A673 (cell line): ENCODE data around the gene WASF1. TPM values are rescaled to one million over a fixed set of nuclear protein-coding genes. Genes with fewer than 3 reads are reported as not detected.

ENCODE experiments used
- BruUV-seq: library from RNA; stranded (reverse); fragments of 400-500 nt; replicated peaks from 2 replicates; lab custom pipeline; 2021; lab: Mats Ljungman, UMichigan
- CTCF ChIA-PET: fragments of 300-600 bp; sonication (Branson Sonifier 250); formaldehyde crosslinking; loops from one replicate; lab custom pipeline; 2022; ENCODE audit warnings: antibody characterized with exemption; lab: Charles Lee
- POLR2A ChIA-PET: fragments of 300-600 bp; sonication (Branson Sonifier 250); formaldehyde crosslinking; loops from one replicate; lab custom pipeline; 2022; ENCODE audit warnings: antibody characterized with exemption; ENCODE audit not compliant: low non-redundant PET; lab: Charles Lee
- DNase-seq: peaks from one replicate; pipeline ENCODE4 v3.0.0-alpha.2; 2015; ENCODE audit warnings: low spot score
- H3K27ac ChIP-seq: fragments of 200-600 bp; sonication (generic); 2 replicates; pipeline ENCODE4 v1.5.1; 2016; ENCODE audit warnings: mixed run types, low read depth, mild to moderate bottlenecking, mixed read lengths, antibody characterized with exemption, low read length; ENCODE audit not compliant: poor library complexity, severe bottlenecking
- H3K27me3 ChIP-seq: fragments of 200-600 bp; sonication (generic); replicated peaks from 2 replicates; pipeline ENCODE4 v1.6.1; 2017; ENCODE audit warnings: mixed run types, low read depth, mild to moderate bottlenecking, mixed read lengths, antibody characterized with exemption, low read length; ENCODE audit not compliant: insufficient read depth, poor library complexity
- H3K36me3 ChIP-seq: fragments of 200-600 bp; sonication (generic); 2 replicates; pipeline ENCODE4 v1.6.1; 2016; ENCODE audit warnings: mixed run types, mild to moderate bottlenecking, mixed read lengths, antibody characterized with exemption, low read length; ENCODE audit not compliant: insufficient read depth, poor library complexity, severe bottlenecking
- H3K4me1 ChIP-seq: fragments of 200-600 bp; sonication (generic); 2 replicates; pipeline ENCODE4 v1.6.1; 2017; ENCODE audit warnings: mixed run types, mild to moderate bottlenecking, mixed read lengths, antibody characterized with exemption, low read length; ENCODE audit not compliant: insufficient read depth, poor library complexity, severe bottlenecking
- H3K4me3 ChIP-seq: fragments of 200-600 bp; sonication (generic); 2 replicates; pipeline ENCODE4 v1.5.1; 2016; ENCODE audit warnings: low read depth, mixed run types, mild to moderate bottlenecking, mixed read lengths, low read length; ENCODE audit not compliant: poor library complexity, severe bottlenecking
- H3K9me3 ChIP-seq: fragments of 200-600 bp; sonication (generic); 2 replicates; pipeline ENCODE4 v1.6.1; 2016; ENCODE audit warnings: mixed run types, low read depth, mild to moderate bottlenecking, mixed read lengths, antibody characterized with exemption, low read length; ENCODE audit not compliant: poor library complexity, severe bottlenecking
- EZH2 ChIP-seq: fragments of 200-600 bp; sonication (generic); IDR thresholded peaks from 2 replicates; pipeline ENCODE4 v1.6.1; 2017; ENCODE audit warnings: borderline replicate concordance, low read depth, mild to moderate bottlenecking, mixed read lengths, antibody characterized with exemption, low read length; ENCODE audit not compliant: poor library complexity, severe bottlenecking
- intact Hi-C: fragments of 100-400 bp; cut with micrococcal nuclease; formaldehyde crosslinking; loops from one replicate; pipeline ENCODE4 v1.10.0; 2022; ENCODE audit not compliant: unreplicated experiment
- total RNA-seq: library from RNA; stranded (reverse); gene quantifications from 2 replicates; pipeline ENCODE4 v1.2.3, GENCODE V29; 2021
- TF ChIP-seq, protein P1 (sequence below): fragments of 300-800, 200-600 bp; sonication (generic); conservative IDR thresholded peaks from 2 replicates; pipeline ENCODE4 v1.5.1; 2017; ENCODE audit warnings: low read depth, mild to moderate bottlenecking, antibody characterized with exemption, low read length, moderate library complexity, mixed read lengths

WASF1 gene
- total RNA-seq, 1 experiment from 2014 or later = 159 TPM

DNA sequence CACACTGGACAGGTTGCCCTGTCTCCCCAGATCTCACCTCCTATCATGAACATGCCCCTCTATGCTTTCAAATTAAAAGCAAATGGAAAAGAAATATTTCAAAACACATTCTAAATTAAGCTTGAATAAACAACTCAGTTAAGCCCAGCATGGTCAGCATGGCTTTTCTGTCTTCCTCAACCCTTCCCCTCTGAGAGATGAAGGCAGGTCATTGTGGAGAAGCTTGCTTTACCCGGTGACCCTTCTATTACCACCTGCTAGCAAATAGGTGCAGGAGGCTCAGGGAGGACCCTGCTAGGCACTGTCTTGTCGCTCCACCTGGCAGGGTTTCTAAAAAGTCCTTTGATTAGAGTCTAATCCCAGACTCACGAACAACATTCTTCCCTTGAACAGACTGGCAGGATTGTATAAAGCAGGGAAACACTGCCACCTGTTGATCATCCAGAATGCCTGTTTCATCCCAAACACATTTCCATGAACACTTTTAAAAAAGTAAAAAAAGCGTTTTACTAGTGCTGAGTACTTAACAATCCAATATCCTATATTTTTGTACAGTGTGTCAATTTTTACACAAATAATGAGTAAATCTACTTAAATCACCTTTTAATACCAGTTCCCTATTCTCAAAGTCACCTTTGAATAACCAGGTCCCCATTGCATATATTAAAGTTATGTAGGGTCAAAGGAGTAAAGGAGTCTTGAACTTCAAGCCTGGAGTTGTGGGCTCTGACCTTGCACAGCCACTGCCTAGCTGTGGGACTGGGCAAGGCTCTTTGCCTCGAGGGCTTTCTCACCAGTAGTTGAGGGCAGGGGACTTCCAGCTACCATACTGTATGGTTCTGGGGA lies 125.9 kb downstream of the WASF1 start:
- DNase-seq = peak; percentile 74
- TF ChIP-seq EZH2 = no peak
- TF ChIP-seq, protein P1, sequence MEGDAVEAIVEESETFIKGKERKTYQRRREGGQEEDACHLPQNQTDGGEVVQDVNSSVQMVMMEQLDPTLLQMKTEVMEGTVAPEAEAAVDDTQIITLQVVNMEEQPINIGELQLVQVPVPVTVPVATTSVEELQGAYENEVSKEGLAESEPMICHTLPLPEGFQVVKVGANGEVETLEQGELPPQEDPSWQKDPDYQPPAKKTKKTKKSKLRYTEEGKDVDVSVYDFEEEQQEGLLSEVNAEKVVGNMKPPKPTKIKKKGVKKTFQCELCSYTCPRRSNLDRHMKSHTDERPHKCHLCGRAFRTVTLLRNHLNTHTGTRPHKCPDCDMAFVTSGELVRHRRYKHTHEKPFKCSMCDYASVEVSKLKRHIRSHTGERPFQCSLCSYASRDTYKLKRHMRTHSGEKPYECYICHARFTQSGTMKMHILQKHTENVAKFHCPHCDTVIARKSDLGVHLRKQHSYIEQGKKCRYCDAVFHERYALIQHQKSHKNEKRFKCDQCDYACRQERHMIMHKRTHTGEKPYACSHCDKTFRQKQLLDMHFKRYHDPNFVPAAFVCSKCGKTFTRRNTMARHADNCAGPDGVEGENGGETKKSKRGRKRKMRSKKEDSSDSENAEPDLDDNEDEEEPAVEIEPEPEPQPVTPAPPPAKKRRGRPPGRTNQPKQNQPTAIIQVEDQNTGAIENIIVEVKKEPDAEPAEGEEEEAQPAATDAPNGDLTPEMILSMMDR = peak; percentile 85
- CTCF ChIA-PET = interaction anchor here (1.6 kb wide), 1 partner anchor 14 kb away, joined by 6 read pairs; no protein-coding TSS in a partner anchor
- Histone ChIP-seq H3K9me3 (no peaks in the 10 kb centered on the region), H3K27ac (no peak overlapping the region), H3K36me3 (no peaks in the 10 kb centered on the region), H3K4me1 (peaks cover 17% of the 10 kb centered on the region), H3K4me3 (no peak overlapping the region), H3K27me3 (no peaks in the 10 kb centered on the region)
- POLR2A ChIA-PET = no interaction called here
- intact Hi-C loops = loop anchor here (2.0 to 10.0 kb wide), 2 partner anchors 241 to 337 kb away; no protein-coding TSS in a partner anchor
- BruUV-seq = no TSS peak

DNA sequence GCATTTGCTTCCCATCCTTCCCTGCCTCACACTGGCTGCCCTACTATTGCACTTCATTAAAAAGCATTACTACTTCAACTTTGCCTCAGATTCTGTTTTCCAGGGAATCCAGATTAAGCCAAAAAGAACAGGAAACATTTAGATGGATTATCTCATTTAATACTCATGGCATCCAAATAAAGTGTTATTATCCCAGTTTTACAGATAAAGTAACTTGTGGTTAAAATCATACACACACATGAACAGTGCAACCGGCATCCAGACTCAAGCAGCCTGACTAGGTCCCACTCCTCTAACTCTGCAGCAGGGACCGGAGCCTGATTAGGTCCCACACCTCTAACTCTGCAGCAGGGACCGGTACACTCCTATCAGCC lies 129.0 kb downstream of the WASF1 start:
- intact Hi-C loops = loop anchor here (10.0 kb wide), 1 partner anchor 244 kb away; no protein-coding TSS in a partner anchor
- Histone ChIP-seq H3K4me3 (no peak overlapping the region), H3K27ac (no peak overlapping the region), H3K27me3 (no peaks in the 10 kb centered on the region), H3K36me3 (no peaks in the 10 kb centered on the region), H3K4me1 (peaks cover 11% of the 10 kb centered on the region), H3K9me3 (no peaks in the 10 kb centered on the region)
- TF ChIP-seq EZH2 = no peak
- TF ChIP-seq, protein P1 = no peak
- POLR2A ChIA-PET = no interaction called here
- DNase-seq = no peak
- no TSS peak for BruUV-seq
- CTCF ChIA-PET = interaction anchor here (1.1 kb wide), 1 partner anchor 11 kb away, joined by 4 read pairs; no protein-coding TSS in a partner anchor

Other genes starting within 250 kb of the WASF1 start
- not detected in 2 replicates for gene GPR6, start 201.4 kb downstream of the WASF1 start, total RNA-seq
- 47.7 and 50.9 TPM in 2 replicates for gene CDC40, start 757 bp upstream of the WASF1 start, total RNA-seq
- 6.4 and 9.0 TPM in 2 replicates for gene METTL24, start 178.7 kb upstream of the WASF1 start, total RNA-seq
- not detected in 2 replicates for gene DDO, start 235.9 kb upstream of the WASF1 start, total RNA-seq